ENCODE measurements around the gene HMX2. TPM values are rescaled to one million over a fixed set of nuclear protein-coding genes. Genes with fewer than 3 reads are reported as not detected.

HMX2 gene, protein sequence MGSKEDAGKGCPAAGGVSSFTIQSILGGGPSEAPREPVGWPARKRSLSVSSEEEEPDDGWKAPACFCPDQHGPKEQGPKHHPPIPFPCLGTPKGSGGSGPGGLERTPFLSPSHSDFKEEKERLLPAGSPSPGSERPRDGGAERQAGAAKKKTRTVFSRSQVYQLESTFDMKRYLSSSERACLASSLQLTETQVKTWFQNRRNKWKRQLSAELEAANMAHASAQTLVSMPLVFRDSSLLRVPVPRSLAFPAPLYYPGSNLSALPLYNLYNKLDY
- total RNA-seq = 0.99 TPM

DNA sequence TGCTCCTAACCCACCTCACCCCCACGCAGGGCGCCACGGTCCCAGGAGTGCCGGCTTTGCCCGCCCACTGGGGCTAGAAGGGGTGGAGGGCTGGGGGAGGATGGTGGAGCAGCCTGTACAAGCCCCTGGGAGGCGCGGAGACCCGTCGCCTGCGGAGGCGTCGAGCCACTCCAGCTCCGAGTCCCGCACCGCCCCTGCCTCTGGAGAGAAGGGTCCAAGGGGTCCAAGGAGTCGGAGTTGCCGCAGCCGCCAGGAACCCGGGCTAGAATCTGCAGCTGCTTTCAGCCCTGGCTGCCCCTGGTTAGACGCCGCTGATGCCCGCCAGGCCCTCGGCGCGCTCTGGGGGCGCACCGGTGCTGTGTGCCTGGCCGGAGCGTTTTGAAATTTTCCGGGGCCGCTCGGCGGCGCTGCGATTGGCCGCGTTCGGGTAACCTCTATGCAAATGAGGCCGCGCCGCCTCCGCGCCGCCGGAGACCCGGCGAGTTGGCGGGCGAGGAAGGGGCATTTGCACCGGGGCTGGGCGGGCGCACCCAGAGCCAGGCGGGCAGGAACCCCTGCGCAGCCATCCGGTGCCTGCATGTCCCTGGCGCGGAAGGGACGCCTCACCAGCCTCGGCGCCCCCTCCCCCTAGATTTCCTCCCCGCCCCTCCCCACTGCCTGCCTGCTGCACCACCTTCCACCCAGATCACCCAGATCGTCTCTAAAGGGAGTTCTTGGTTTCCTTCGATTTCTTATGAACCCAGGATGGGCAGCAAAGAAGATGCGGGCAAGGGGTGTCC is at the start of gene HMX2:
TSS of gene HMX2 (plus strand) at position 502 of the 779 bp plus-strand sequence. CDS start at position 745, 243 bp downstream.

DNA sequence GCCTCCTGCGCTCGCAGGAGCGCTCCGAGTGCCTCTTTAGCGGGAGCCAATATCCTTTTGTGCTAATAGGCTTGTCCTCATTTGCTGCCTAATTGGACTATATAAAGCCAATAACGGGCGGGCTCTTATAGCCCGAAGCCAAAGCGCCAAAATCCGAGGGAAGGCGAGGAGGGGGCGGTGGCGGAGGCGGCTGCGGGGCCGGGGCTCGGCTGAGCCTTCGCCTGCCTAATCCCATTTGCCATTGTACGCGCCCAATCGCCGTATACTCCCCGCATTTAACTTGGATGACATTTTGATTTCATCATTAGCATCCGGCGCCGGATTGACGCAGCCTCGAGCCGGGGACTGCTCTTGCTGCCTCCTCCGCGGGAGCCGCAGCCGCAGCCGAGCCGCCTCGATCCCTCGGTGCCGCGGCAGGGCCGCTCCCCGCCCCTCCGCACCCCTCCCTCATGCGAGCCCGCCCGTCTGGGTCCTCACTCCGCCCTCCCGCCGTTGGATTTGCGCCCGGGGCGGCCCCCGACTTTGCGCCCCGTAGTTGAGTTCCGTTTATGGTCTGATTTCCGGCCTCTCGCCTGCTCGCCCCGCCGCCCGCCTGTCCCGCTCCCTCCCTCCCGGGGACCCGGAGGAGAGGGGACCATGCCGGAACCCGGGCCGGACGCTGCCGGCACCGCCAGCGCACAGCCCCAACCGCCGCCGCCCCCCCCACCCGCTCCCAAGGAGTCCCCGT is 12.4 kb upstream of the HMX2 start, which contains the start of gene HMX3:
TSS of gene HMX3 (plus strand) at position 556 of the 727 bp plus-strand sequence. CDS start at position 637, 81 bp downstream.

DNA sequence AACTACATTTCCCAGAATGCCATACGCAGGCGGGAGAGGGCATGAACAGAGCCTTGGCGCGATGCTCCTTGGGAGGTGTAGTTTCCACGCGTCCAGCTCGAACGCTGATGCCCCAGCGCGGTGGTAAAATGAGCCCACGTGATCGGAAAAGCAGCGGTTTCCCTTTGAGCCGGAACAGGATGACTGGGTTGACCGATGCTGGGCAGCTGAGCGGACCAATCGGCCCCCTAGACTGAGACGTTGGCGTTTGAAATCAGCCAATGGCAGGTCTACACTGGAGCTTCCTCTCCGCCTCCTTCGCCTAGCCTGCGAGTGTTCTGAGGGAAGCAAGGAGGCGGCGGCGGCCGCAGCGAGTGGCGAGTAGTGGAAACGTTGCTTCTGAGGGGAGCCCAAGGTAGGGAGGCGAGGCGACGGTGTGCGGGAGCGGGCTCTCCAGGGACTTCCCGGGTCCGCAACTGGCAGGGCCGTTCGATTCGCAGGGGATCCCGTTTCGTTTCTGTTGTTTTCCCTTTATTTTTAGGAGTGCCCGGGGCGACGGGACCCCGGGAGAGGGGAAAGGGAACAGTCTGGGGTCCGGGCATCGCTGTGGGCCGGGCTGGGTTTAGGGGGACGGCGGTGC is 6.3 kb downstream of the HMX2 start, which contains the start of gene BUB3:
TSS of gene BUB3 (plus strand) at position 311 of the 619 bp plus-strand sequence. CDS start 516 bp downstream, outside the sequence.

Other genes with a start within 250 kb of the HMX2 start
- gene FAM24A, start 237.5 kb upstream of the HMX2 start, total RNA-seq = not detected
- 9.9 TPM for gene C10orf88, start 193.9 kb upstream of the HMX2 start, total RNA-seq
- gene PSTK, start 167.7 kb upstream of the HMX2 start, total RNA-seq = 6.9 TPM
- gene IKZF5, start 139.3 kb upstream of the HMX2 start, total RNA-seq = 10.5 TPM
- gene ACADSB, start 139.1 kb upstream of the HMX2 start, total RNA-seq = 18.1 TPM
- gene HMX3, start 12.2 kb upstream of the HMX2 start, total RNA-seq = 0.82 TPM
- gene BUB3, start 6.3 kb downstream of the HMX2 start, total RNA-seq = 177 TPM